K562 (cell line): ENCODE measurements around the gene HLA-B. TPM values are rescaled to one million over a fixed set of nuclear protein-coding genes. Genes with fewer than 3 reads are reported as not detected.

ENCODE experiments used
- ATAC-seq: fragments of 200-7000 bp; cut with Tn5 transposase; 3 replicates; pipeline ENCODE4 v1.9.1; 2020; ENCODE audit warnings: moderate library complexity
- BruUV-seq: library from RNA; stranded (reverse); fragments of 400-500 nt; replicated peaks from 2 replicates; lab custom pipeline; 2021; lab: Mats Ljungman, UMichigan
- CTCF ChIA-PET: fragments of 300-600 bp; formaldehyde crosslinking; extraction: SDS; loops from one replicate; lab custom pipeline; 2021; ENCODE audit warnings: low intra/inter-chr PET ratio; lab: Yijun Ruan, JAX
- POLR2A ChIA-PET: fragments of 300-600, 350-650 bp; sonication (Branson Sonifier 250); formaldehyde crosslinking; extraction: SDS; loops from one replicate; lab custom pipeline; 2021; ENCODE audit warnings: antibody characterized with exemption, inconsistent platforms; lab: Yijun Ruan, JAX
- DNase-seq, 4 experiments: peaks; one replicate each; pipeline versions ENCODE4 v3.0.0 to v3.0.0-alpha.2; 2011 to 2018; ENCODE audit warnings: low spot score in 3 of 4, mixed read lengths in 3 of 4; ENCODE audit errors: extremely low read depth in 1 of 4
- FAIRE-seq: peaks from 2 replicates; lab custom pipeline; 2011; peaks lifted over from hg19 to GRCh38; lab: Jason Lieb, UNC
- H2AFZ ChIP-seq: 2 replicates; pipeline ENCODE4 v1.6.0; 2011; ENCODE audit warnings: low read depth, low read length, control low read depth, inconsistent platforms
- H3K27ac ChIP-seq: fragments of 200-600 bp; 3 replicates; pipeline ENCODE4 v1.8.0; 2011; ENCODE audit warnings: low read depth, mild to moderate bottlenecking, control low read depth, inconsistent platforms, low read length, moderate library complexity, mixed read lengths; ENCODE audit errors: extremely low read depth
- H3K27me3 ChIP-seq, 2 experiments: fragments of 300-600 bp in 1 of 2; 2 replicates in 1 of 2; 3 replicates in 1 of 2; pipeline versions ENCODE4 v1.6.0 to v1.8.0; 2011; ENCODE audit warnings: inconsistent platforms in 2 of 2, low read length in 2 of 2, mild to moderate bottlenecking in 1 of 2, mixed read lengths in 1 of 2, moderate library complexity in 1 of 2; ENCODE audit not compliant: control insufficient read depth in 2 of 2, insufficient read depth in 2 of 2
- H3K36me3 ChIP-seq: fragments of 300-600 bp; 3 replicates; pipeline ENCODE4 v1.8.0; 2011; ENCODE audit warnings: mild to moderate bottlenecking, low read length, inconsistent platforms; ENCODE audit not compliant: control insufficient read depth, insufficient read depth
- H3K4me1 ChIP-seq, 2 experiments: fragments of 200-600 bp in 1 of 2; replicated peaks in 1 of 2; 2 replicates in 1 of 2; 3 replicates in 1 of 2; pipeline versions ENCODE4 v1.5.1 to v1.8.0; 2011; ENCODE audit warnings: inconsistent platforms in 2 of 2, low read length in 2 of 2, mild to moderate bottlenecking in 1 of 2, mixed read lengths in 1 of 2, moderate library complexity in 1 of 2; ENCODE audit not compliant: control insufficient read depth in 2 of 2, insufficient read depth in 2 of 2
- H3K4me2 ChIP-seq: 2 replicates; pipeline ENCODE4 v1.6.1; 2011; ENCODE audit warnings: low read length, control low read depth, inconsistent platforms, mixed read lengths; ENCODE audit not compliant: insufficient read depth
- H3K4me3 ChIP-seq: fragments of 200-600 bp; sonication (generic), shearing (Covaris generic); 2 replicates; pipeline ENCODE4 v1.5.1; 2016; ENCODE audit warnings: control low read depth, inconsistent platforms
- H3K79me2 ChIP-seq: fragments of 200-600 bp; 3 replicates; pipeline ENCODE4 v1.8.0; 2011; ENCODE audit warnings: low read length, inconsistent platforms; ENCODE audit not compliant: control insufficient read depth, insufficient read depth
- H3K9ac ChIP-seq, 2 experiments: 2 replicates each; pipeline versions ENCODE4 v1.6.0 to v1.6.1; 2011; ENCODE audit warnings: low read depth in 2 of 2, low read length in 2 of 2, control low read depth in 1 of 2, inconsistent platforms in 1 of 2, mild to moderate bottlenecking in 1 of 2, mixed read lengths in 1 of 2; ENCODE audit not compliant: insufficient read depth in 1 of 2
- H3K9me1 ChIP-seq: one replicate; pipeline ENCODE4 v1.6.0; 2011; ENCODE audit warnings: inconsistent platforms, mild to moderate bottlenecking, low read length, moderate library complexity; ENCODE audit not compliant: control insufficient read depth, insufficient read depth
- H3K9me3 ChIP-seq: replicated peaks from 2 replicates; pipeline ENCODE4 v1.5.1; 2011; ENCODE audit warnings: low read depth, low read length, inconsistent platforms; ENCODE audit not compliant: control insufficient read depth, insufficient read depth
- H4K20me1 ChIP-seq: replicated peaks from 2 replicates; pipeline ENCODE4 v1.6.1; 2011; ENCODE audit warnings: low read length, inconsistent platforms, mixed read lengths; ENCODE audit not compliant: control insufficient read depth, insufficient read depth
- ADNP ChIP-seq: fragments of 200-800 bp; sonication (Bioruptor generic); IDR thresholded peaks from 2 replicates; pipeline ENCODE4 v1.6.1; 2016; ENCODE audit warnings: missing genetic modification characterization, missing compliant biosample characterization
- ARID2 ChIP-seq: fragments of 450-650 bp; IDR thresholded peaks from 2 replicates; pipeline ENCODE4 v1.6.1; 2017; ENCODE audit warnings: antibody characterized with exemption, mild to moderate bottlenecking
- CCNT2 ChIP-seq: IDR thresholded peaks from 2 replicates; pipeline ENCODE4 v1.6.1; 2011; ENCODE audit warnings: borderline replicate concordance, low read depth, mild to moderate bottlenecking, moderate library complexity, mixed read lengths, low read length; ENCODE audit not compliant: insufficient read length; ENCODE audit errors: extremely low read depth
- CEBPG ChIP-seq, 3 experiments: fragments of 200-800 bp in 1 of 3; sonication (Bioruptor generic) in 1 of 3; sonication (generic) in 1 of 3; formaldehyde crosslinking in 1 of 3; IDR thresholded peaks in 2 of 3; conservative IDR thresholded peaks in 1 of 3; 2 replicates each; pipeline versions ENCODE4 v1.6.1 to v1.8.0; 2016 to 2022; ENCODE audit warnings: missing compliant biosample characterization in 2 of 3, missing genetic modification characterization in 2 of 3, mild to moderate bottlenecking in 1 of 3, missing genetic modification reagents in 1 of 3
- KLF1 ChIP-seq: fragments of 450-650 bp; IDR thresholded peaks from 2 replicates; pipeline ENCODE4 v1.6.1; 2016; ENCODE audit warnings: missing genetic modification characterization, missing compliant biosample characterization
- KLF16 ChIP-seq: IDR thresholded peaks from 2 replicates; pipeline ENCODE4 v1.6.1; 2016; ENCODE audit warnings: antibody characterized with exemption
- LCOR ChIP-seq: sonication (generic); formaldehyde crosslinking; IDR thresholded peaks from 2 replicates; pipeline ENCODE4 v1.8.0; 2022; ENCODE audit warnings: mild to moderate bottlenecking, missing genetic modification reagents
- MYNN ChIP-seq, 2 experiments: sonication (generic); formaldehyde crosslinking in 1 of 2; IDR thresholded peaks; 2 replicates each; pipeline versions ENCODE4 v1.5.0 to v1.6.1; 2016 to 2020; ENCODE audit warnings: antibody characterized with exemption in 1 of 2, missing genetic modification reagents in 1 of 2
- SMC3 ChIP-seq: conservative IDR thresholded peaks from 2 replicates; pipeline ENCODE4 v1.6.1; 2011; ENCODE audit warnings: low read depth, low read length, improper control_type of control experiment; ENCODE audit not compliant: insufficient read depth
- THRA ChIP-seq: fragments of 450-650 bp; IDR thresholded peaks from 2 replicates; pipeline ENCODE4 v1.6.1; 2017; ENCODE audit warnings: mild to moderate bottlenecking, moderate library complexity
- ZNF133 ChIP-seq: fragments of 250-450 bp; sonication (Bioruptor Pico); IDR thresholded peaks from 2 replicates; pipeline ENCODE4 v1.4.0; 2020; ENCODE audit warnings: mild to moderate bottlenecking
- ZNF24 ChIP-seq: fragments of 450-650 bp; IDR thresholded peaks from 2 replicates; pipeline ENCODE4 v1.6.1; 2016
- WGBS: fragments of 100-300 bp; shearing (Covaris generic); methylation state at CpG from one replicate; pipeline ENCODE4 v1.1.6; 2016; ENCODE audit warnings: low coverage, mixed read lengths; ENCODE audit not compliant: insufficient coverage; ENCODE audit errors: missing lambda C conversion rate; 5-methylcytosine and 5-hydroxymethylcytosine counted together
- in situ Hi-C: fragments of 300-500 bp; cut with MboI; formaldehyde crosslinking; loops from 4 replicates; pipeline ENCODE4 v1.15.0; 2018; ENCODE audit warnings: inconsistent platforms, mixed read lengths
- intact Hi-C: fragments of 100-400 bp; cut with micrococcal nuclease; formaldehyde crosslinking; loops from 2 replicates; pipeline ENCODE4 v1.14.2; 2022
- polyA plus RNA-seq, 8 experiments: library from polyadenylated mRNA; depleted of rRNA in 4 of 8; stranded (reverse) in 5 of 8; unstranded in 3 of 8; fragments of >200 nt; fragmentation: Nextera tagmentation in 2 of 8; fragmentation: Illumina TruSeq in 1 of 8; extraction: Ambion mirVana in 2 of 8; extraction: Trizol in 1 of 8; gene quantifications; 2 replicates each; pipeline versions ENCODE4 v1.2.1 to v1.2.3, GENCODE V29; 2011 to 2014; ENCODE audit warnings: inconsistent platforms in 1 of 8, missing spikeins in 1 of 8
- total RNA-seq, 7 experiments: library from RNA; depleted of rRNA in 6 of 7; stranded (reverse); fragments of >200 nt in 6 of 7; fragmentation: Illumina TruSeq in 2 of 7; extraction: Trizol in 2 of 7; gene quantifications; 2 replicates each; pipeline versions ENCODE4 v1.2.1 to v1.2.3, GENCODE V29; 2011 to 2021; ENCODE audit warnings: low replicate concordance in 1 of 7
- TF ChIP-seq, protein P1 (sequence below): fragments of 250-450 bp; sonication (Bioruptor Pico); IDR thresholded peaks from 2 replicates; pipeline ENCODE4 v1.4.0; 2020

Gene HLA-B
- total and polyA plus RNA-seq, 9 of the 15 experiments (the other 6 are each of a cell fraction or from before 2014, with no cell fraction given): 0.07 to 9.7 (median 0.65) TPM; not detected in 2

- in situ Hi-C loops: loop anchor here (5.0 kb wide), 2 partner anchors 170 to 230 kb away; partner anchors contain the start of gene PSORS1C2
- intact Hi-C loops: loop anchor here (1.0 kb wide), 3 partner anchors 170 to 230 kb away; no protein-coding TSS in a partner anchor
- DNase-seq (peak; percentile 88 to 95 (median 90)), ATAC-seq (peak; percentile 100), FAIRE-seq (peak; percentile 99)
- Histone ChIP-seq H3K27ac (no peak overlapping the region), H3K79me2 (no peaks in the 10 kb centered on the region), H3K9me1 (no peaks in the 10 kb centered on the region), H3K4me2 (peak overlapping the region; percentile 52), H3K9me3 (no peaks in the 10 kb centered on the region), H3K36me3 (no peaks in the 10 kb centered on the region), H3K4me3 (no peak overlapping the region), H3K4me1 (no peaks in the 10 kb centered on the region), H3K9ac (peak overlapping the region in 1 of 2 experiments; percentile 2; a peak in 1 of 4 replicates), H2AFZ (peak overlapping the region; percentile 74), H3K27me3 (peaks cover 15 to 28% of the 10 kb centered on the region in 2 experiments), H4K20me1 (no peaks in the 10 kb centered on the region)
- no TSS peak for BruUV-seq
- WGBS: 11% methylated on average over 30 of the region's 30 CpGs
- ChIA-PET CTCF (interaction anchor here (0.6 to 3.7 kb wide), 4 partner anchors 170 to 331 kb away, joined by 3 to 29 read pairs (median 10); no protein-coding TSS in a partner anchor), POLR2A (interaction anchor here (0.8 to 1.8 kb wide), 9 partner anchors 10 to 237 kb away, joined by 3 to 17 read pairs (median 3); partner anchors contain the start of gene TCF19)
- TF ChIP-seq LCOR (CRISPR knock-in tag) (no peak), CEBPG (CRISPR knock-in tag; IDR thresholded peaks at IDR 0.05) (no peak), CEBPG (tag; conservative IDR thresholded peaks at IDR 0.05 in 1 of 2, IDR thresholded peaks at IDR 0.05 in 1 of 2) (no peak), CCNT2 (no peak), KLF16 (0 out of 2 replicates have a peak, but pooled peaks have one; percentile 12), KLF1 (tag) (no peak), ARID2 (peak; percentile 95), ADNP (no peak), ZNF133 (no peak), MYNN (IDR thresholded peaks at IDR 0.05) (0 out of 2 replicates have a peak, but pooled peaks have one; percentile 14), MYNN (CRISPR knock-in tag; IDR thresholded peaks at IDR 0.05) (no peak), SMC3 (peak; percentile 98), THRA (no peak), ZNF24 (peak; percentile 88)
- TF ChIP-seq, protein P1, sequence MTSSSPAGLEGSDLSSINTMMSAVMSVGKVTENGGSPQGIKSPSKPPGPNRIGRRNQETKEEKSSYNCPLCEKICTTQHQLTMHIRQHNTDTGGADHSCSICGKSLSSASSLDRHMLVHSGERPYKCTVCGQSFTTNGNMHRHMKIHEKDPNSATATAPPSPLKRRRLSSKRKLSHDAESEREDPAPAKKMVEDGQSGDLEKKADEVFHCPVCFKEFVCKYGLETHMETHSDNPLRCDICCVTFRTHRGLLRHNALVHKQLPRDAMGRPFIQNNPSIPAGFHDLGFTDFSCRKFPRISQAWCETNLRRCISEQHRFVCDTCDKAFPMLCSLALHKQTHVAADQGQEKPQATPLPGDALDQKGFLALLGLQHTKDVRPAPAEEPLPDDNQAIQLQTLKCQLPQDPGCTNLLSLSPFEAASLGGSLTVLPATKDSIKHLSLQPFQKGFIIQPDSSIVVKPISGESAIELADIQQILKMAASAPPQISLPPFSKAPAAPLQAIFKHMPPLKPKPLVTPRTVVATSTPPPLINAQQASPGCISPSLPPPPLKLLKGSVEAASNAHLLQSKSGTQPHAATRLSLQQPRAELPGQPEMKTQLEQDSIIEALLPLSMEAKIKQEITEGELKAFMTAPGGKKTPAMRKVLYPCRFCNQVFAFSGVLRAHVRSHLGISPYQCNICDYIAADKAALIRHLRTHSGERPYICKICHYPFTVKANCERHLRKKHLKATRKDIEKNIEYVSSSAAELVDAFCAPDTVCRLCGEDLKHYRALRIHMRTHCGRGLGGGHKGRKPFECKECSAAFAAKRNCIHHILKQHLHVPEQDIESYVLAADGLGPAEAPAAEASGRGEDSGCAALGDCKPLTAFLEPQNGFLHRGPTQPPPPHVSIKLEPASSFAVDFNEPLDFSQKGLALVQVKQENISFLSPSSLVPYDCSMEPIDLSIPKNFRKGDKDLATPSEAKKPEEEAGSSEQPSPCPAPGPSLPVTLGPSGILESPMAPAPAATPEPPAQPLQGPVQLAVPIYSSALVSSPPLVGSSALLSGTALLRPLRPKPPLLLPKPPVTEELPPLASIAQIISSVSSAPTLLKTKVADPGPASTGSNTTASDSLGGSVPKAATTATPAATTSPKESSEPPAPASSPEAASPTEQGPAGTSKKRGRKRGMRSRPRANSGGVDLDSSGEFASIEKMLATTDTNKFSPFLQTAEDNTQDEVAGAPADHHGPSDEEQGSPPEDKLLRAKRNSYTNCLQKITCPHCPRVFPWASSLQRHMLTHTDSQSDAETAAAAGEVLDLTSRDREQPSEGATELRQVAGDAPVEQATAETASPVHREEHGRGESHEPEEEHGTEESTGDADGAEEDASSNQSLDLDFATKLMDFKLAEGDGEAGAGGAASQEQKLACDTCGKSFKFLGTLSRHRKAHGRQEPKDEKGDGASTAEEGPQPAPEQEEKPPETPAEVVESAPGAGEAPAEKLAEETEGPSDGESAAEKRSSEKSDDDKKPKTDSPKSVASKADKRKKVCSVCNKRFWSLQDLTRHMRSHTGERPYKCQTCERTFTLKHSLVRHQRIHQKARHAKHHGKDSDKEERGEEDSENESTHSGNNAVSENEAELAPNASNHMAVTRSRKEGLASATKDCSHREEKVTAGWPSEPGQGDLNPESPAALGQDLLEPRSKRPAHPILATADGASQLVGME (CRISPR knock-in tag): 0 out of 2 replicates have a peak, but pooled peaks have one; percentile 42
Observed at GRCh38 chr6:31366693-31367470, 9.9 kb upstream of the HLA-B start.
